ENCODE data around the gene UGT1A9.

GRCh38 chr2:233702238-233702637 lies 30.5 kb downstream of the UGT1A9 start:
- no peak for TF ChIP-seq CTCF (IDR thresholded peaks at IDR 0.05)
- TF ChIP-seq POLR2A (IDR thresholded peaks at IDR 0.05): no peak
